HepG2 (cell line): Measurements from ENCODE around the gene ABCC9. TPM values are rescaled to one million over a fixed set of nuclear protein-coding genes. Genes with fewer than 3 reads are reported as not detected.

Source experiments
- ATAC-seq: fragments of 200-7000 bp; cut with Tn5 transposase; 3 replicates; pipeline ENCODE4 v1.9.1; 2020; ENCODE audit warnings: mild to moderate bottlenecking, moderate library complexity
- BruUV-seq: library from RNA; stranded (reverse); fragments of 400-500 nt; replicated peaks from 2 replicates; lab custom pipeline; 2021; lab: Mats Ljungman, UMichigan
- CTCF ChIA-PET: fragments of 300-600 bp; formaldehyde crosslinking; extraction: SDS; loops from one replicate; lab custom pipeline; 2021; ENCODE audit warnings: low total read pairs, inconsistent platforms, low intra/inter-chr PET ratio; lab: Yijun Ruan, JAX
- POLR2A ChIA-PET: fragments of 350-600 bp; sonication (Branson Sonifier 250); formaldehyde crosslinking; loops from one replicate; lab custom pipeline; 2020; ENCODE audit warnings: antibody characterized with exemption, inconsistent platforms; lab: Yijun Ruan, JAX
- DNase-seq: peaks from one replicate; pipeline ENCODE4 v3.0.0-alpha.2; 2015; ENCODE audit warnings: low spot score
- FAIRE-seq: peaks from 3 replicates; lab custom pipeline; 2011; peaks lifted over from hg19 to GRCh38; lab: Jason Lieb, UNC
- H2AFZ ChIP-seq: one replicate; pipeline ENCODE4 v1.6.1; 2011; ENCODE audit warnings: low read length, inconsistent platforms
- H3K27ac ChIP-seq: fragments of 300-600 bp; 3 replicates; pipeline ENCODE4 v1.8.0; 2011; ENCODE audit warnings: mixed run types, mild to moderate bottlenecking, mixed read lengths, low read length, inconsistent platforms; ENCODE audit not compliant: insufficient read depth; ENCODE audit errors: extremely low read length
- H3K27me3 ChIP-seq, 2 experiments: fragments of 200-600 bp in 1 of 2; 2 replicates in 1 of 2; 3 replicates in 1 of 2; pipeline versions ENCODE4 v1.6.0 to v1.8.0; 2011; ENCODE audit warnings: low read length in 2 of 2, mild to moderate bottlenecking in 2 of 2, moderate library complexity in 2 of 2, inconsistent platforms in 1 of 2; ENCODE audit not compliant: insufficient read depth in 2 of 2, control insufficient read depth in 1 of 2
- H3K36me3 ChIP-seq, 2 experiments: fragments of 200-600 bp in 1 of 2; replicated peaks in 1 of 2; 2 replicates in 1 of 2; 3 replicates in 1 of 2; pipeline versions ENCODE4 v1.5.1 to v1.8.0; 2011; ENCODE audit warnings: low read length in 2 of 2, inconsistent platforms in 1 of 2; ENCODE audit not compliant: insufficient read depth in 2 of 2, control insufficient read depth in 1 of 2
- H3K4me1 ChIP-seq: 2 replicates; pipeline ENCODE4 v1.5.1; 2012; ENCODE audit warnings: low read length, inconsistent platforms; ENCODE audit not compliant: insufficient read depth
- H3K4me2 ChIP-seq: 2 replicates; pipeline ENCODE4 v1.6.0; 2011; ENCODE audit warnings: low read depth, low read length, inconsistent platforms
- H3K4me3 ChIP-seq, 3 experiments: fragments of 200-600 bp in 1 of 3; sonication (generic), shearing (Covaris generic) in 1 of 3; replicated peaks in 1 of 3; 2 replicates each; pipeline ENCODE4 v1.5.1; 2011 to 2016; ENCODE audit warnings: low read length in 3 of 3, inconsistent platforms in 2 of 3, low read depth in 2 of 3, mild to moderate bottlenecking in 2 of 3, control low read depth in 1 of 3, mixed read lengths in 1 of 3; ENCODE audit not compliant: insufficient read depth in 1 of 3
- H3K79me2 ChIP-seq: one replicate; pipeline ENCODE4 v1.6.1; 2011; ENCODE audit warnings: low read length, inconsistent platforms; ENCODE audit not compliant: insufficient read depth
- H3K9ac ChIP-seq: 2 replicates; pipeline ENCODE4 v1.6.0; 2011; ENCODE audit warnings: mild to moderate bottlenecking, low read depth, low read length, inconsistent platforms; ENCODE audit not compliant: insufficient read depth
- H3K9me3 ChIP-seq: 2 replicates; pipeline ENCODE4 v1.5.1; 2012; ENCODE audit warnings: mild to moderate bottlenecking, low read length
- H4K20me1 ChIP-seq: 2 replicates; pipeline ENCODE4 v1.6.0; 2011; ENCODE audit warnings: inconsistent platforms, mild to moderate bottlenecking, low read length, moderate library complexity; ENCODE audit not compliant: insufficient read depth
- CEBPB ChIP-seq: IDR thresholded peaks from 2 replicates; pipeline ENCODE4 v1.6.1; 2011; ENCODE audit warnings: low read depth, low read length, improper control_type of control experiment, borderline replicate concordance
- CHD2 ChIP-seq: IDR thresholded peaks from 2 replicates; pipeline ENCODE4 v1.6.1; 2011; ENCODE audit warnings: low read depth, low read length, improper control_type of control experiment
- FOXP1 ChIP-seq, 2 experiments: fragments of 450-650 bp in 1 of 2; IDR thresholded peaks; 2 replicates each; pipeline ENCODE4 v1.6.1; 2017 to 2018; ENCODE audit warnings: antibody characterized with exemption in 1 of 2
- HNRNPUL1 ChIP-seq: fragments of 200-400 bp; formaldehyde crosslinking; IDR thresholded peaks from 2 replicates; pipeline ENCODE4 v1.6.1; 2017; ENCODE audit warnings: low read depth, mild to moderate bottlenecking, low read length, moderate library complexity
- PRMT3 ChIP-seq: sonication (generic); formaldehyde crosslinking; IDR thresholded peaks from 2 replicates; pipeline ENCODE4 v1.8.1; 2022; ENCODE audit warnings: low read depth, mild to moderate bottlenecking, moderate library complexity, missing genetic modification reagents, borderline replicate concordance
- SP1 ChIP-seq, 2 experiments: fragments of 450-650 bp in 1 of 2; sonication (generic) in 1 of 2; formaldehyde crosslinking in 1 of 2; IDR thresholded peaks; 2 replicates each; pipeline versions ENCODE4 v1.4.0 to v1.6.1; 2016 to 2020; ENCODE audit warnings: missing genetic modification reagents in 1 of 2
- YEATS4 ChIP-seq: sonication (generic); formaldehyde crosslinking; IDR thresholded peaks from 2 replicates; pipeline ENCODE4 v1.4.0; 2020; ENCODE audit warnings: missing genetic modification reagents, borderline replicate concordance
- ZFP62 ChIP-seq: sonication (generic); formaldehyde crosslinking; IDR thresholded peaks from 2 replicates; pipeline ENCODE4 v1.4.0; 2020; ENCODE audit warnings: missing genetic modification reagents
- ZNF431 ChIP-seq: sonication (generic); formaldehyde crosslinking; IDR thresholded peaks from 2 replicates; pipeline ENCODE4 v1.9.0; 2022; ENCODE audit warnings: missing genetic modification reagents, low read depth, mild to moderate bottlenecking, borderline replicate concordance
- ZNF572 ChIP-seq: sonication (generic); formaldehyde crosslinking; IDR thresholded peaks from 2 replicates; pipeline ENCODE4 v1.5.1; 2020; ENCODE audit warnings: mild to moderate bottlenecking, missing genetic modification reagents
- WGBS: methylation state at CpG from one replicate; pipeline ENCODE4 v1.1.6; 2017; ENCODE audit warnings: low lambda C conversion rate; 5-methylcytosine and 5-hydroxymethylcytosine counted together
- in situ Hi-C: cut with HindIII; loops from 2 replicates; pipeline ENCODE4 v1.10.0; 2017; ENCODE audit warnings: low pct_unique_long_range_greater_than_20kb; ENCODE audit not compliant: extremely low pct_ligation_motif_present
- intact Hi-C: fragments of 100-400 bp; cut with micrococcal nuclease; formaldehyde crosslinking; loops from one replicate; pipeline ENCODE4 v1.10.0; 2022; ENCODE audit not compliant: unreplicated experiment
- polyA plus RNA-seq, 8 experiments: library from polyadenylated mRNA; depleted of rRNA in 3 of 8; stranded (reverse) in 7 of 8; unstranded in 1 of 8; fragments of >200 nt; fragmentation: Illumina TruSeq in 4 of 8; extraction: Trizol in 4 of 8; gene quantifications; 2 replicates each; pipeline versions ENCODE4 v1.2.1 to v1.2.3, GENCODE V29; 2011 to 2016; ENCODE audit warnings: low read depth in 4 of 8, missing spikeins in 1 of 8, mixed read lengths in 1 of 8; ENCODE audit not compliant: insufficient read depth in 1 of 8
- total RNA-seq, 5 experiments: library from RNA; depleted of rRNA; stranded (reverse); fragments of >200 nt; fragmentation: Illumina TruSeq; extraction: Trizol; gene quantifications; 2 replicates each; pipeline ENCODE4 v1.2.3, GENCODE V29; 2016; ENCODE audit warnings: low read depth in 1 of 5
- TF ChIP-seq, protein P1 (sequence below): sonication (generic); formaldehyde crosslinking; IDR thresholded peaks from 2 replicates; pipeline ENCODE4 v1.5.0; 2020; ENCODE audit warnings: mild to moderate bottlenecking, missing genetic modification reagents
- TF ChIP-seq, protein P2 (sequence below): sonication (generic); formaldehyde crosslinking; IDR thresholded peaks from 2 replicates; pipeline ENCODE4 v1.9.0; 2021; ENCODE audit warnings: missing genetic modification reagents, borderline replicate concordance

Gene ABCC9
- total and polyA plus RNA-seq, 2 of the 13 experiments (the other 11 are each of a cell fraction or from before 2014, with no cell fraction given), result not detected

DNA sequence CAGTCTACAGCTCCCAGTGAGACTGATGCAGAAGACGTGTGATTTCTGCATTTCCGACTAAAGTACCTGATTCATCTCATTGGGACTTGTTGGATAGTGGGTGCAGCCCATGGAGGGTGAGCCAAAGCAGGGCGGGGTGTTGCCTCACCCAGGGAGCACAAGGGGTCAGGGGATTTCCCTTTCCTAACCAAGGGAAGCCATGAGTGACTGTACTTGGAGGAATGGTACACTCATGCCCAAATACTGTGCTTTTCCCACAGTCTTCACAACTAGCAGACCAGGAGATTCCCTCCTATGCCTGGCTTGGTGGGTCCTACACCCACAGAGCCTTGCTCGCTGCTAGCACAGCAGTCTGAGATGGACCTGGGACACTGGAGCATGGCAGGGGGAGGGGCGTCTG lies 21.0 kb upstream of the ABCC9 start:
- no peaks in the 10 kb centered on the region for H3K79me2 ChIP-seq
- intact Hi-C loops, result no loop called here
- CTCF ChIA-PET, result no interaction called here
- WGBS, result 6% methylated on average over 2 of the region's 5 CpGs
- ATAC-seq (no peak), FAIRE-seq (no peak), DNase-seq (no peak)
- TF ChIP-seq ZFP62 (CRISPR knock-in tag) (no peak), SP1 (IDR thresholded peaks at IDR 0.05) (no peak), SP1 (CRISPR knock-in tag; IDR thresholded peaks at IDR 0.05) (no peak), ZNF572 (CRISPR knock-in tag) (no peak), YEATS4 (CRISPR knock-in tag) (no peak), CHD2 (no peak), ZNF431 (CRISPR knock-in tag) (no peak), FOXP1 (IDR thresholded peaks at IDR 0.05) (no peak), FOXP1 (CRISPR knock-in tag; IDR thresholded peaks at IDR 0.05) (no peak), CEBPB (no peak), PRMT3 (no peak), HNRNPUL1 (no peak)
- TF ChIP-seq, protein P1, sequence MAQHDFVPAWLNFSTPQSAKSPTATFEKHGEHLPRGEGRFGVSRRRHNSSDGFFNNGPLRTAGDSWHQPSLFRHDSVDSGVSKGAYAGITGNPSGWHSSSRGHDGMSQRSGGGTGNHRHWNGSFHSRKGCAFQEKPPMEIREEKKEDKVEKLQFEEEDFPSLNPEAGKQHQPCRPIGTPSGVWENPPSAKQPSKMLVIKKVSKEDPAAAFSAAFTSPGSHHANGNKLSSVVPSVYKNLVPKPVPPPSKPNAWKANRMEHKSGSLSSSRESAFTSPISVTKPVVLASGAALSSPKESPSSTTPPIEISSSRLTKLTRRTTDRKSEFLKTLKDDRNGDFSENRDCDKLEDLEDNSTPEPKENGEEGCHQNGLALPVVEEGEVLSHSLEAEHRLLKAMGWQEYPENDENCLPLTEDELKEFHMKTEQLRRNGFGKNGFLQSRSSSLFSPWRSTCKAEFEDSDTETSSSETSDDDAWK (CRISPR knock-in tag), result no peak
- TF ChIP-seq, protein P2, sequence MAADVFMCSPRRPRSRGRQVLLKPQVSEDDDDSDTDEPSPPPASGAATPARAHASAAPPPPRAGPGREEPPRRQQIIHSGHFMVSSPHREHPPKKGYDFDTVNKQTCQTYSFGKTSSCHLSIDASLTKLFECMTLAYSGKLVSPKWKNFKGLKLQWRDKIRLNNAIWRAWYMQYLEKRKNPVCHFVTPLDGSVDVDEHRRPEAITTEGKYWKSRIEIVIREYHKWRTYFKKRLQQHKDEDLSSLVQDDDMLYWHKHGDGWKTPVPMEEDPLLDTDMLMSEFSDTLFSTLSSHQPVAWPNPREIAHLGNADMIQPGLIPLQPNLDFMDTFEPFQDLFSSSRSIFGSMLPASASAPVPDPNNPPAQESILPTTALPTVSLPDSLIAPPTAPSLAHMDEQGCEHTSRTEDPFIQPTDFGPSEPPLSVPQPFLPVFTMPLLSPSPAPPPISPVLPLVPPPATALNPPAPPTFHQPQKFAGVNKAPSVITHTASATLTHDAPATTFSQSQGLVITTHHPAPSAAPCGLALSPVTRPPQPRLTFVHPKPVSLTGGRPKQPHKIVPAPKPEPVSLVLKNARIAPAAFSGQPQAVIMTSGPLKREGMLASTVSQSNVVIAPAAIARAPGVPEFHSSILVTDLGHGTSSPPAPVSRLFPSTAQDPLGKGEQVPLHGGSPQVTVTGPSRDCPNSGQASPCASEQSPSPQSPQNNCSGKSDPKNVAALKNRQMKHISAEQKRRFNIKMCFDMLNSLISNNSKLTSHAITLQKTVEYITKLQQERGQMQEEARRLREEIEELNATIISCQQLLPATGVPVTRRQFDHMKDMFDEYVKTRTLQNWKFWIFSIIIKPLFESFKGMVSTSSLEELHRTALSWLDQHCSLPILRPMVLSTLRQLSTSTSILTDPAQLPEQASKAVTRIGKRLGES (CRISPR knock-in tag), result no peak
- H3K4me2 ChIP-seq, result no peak overlapping the region
- no peaks in the 10 kb centered on the region for H3K4me1 ChIP-seq
- no peak overlapping the region for H3K4me3 ChIP-seq
- H3K9ac ChIP-seq, result no peak overlapping the region
- no peak overlapping the region for H3K27ac ChIP-seq
- in situ Hi-C loops, result no loop called here
- H3K36me3 ChIP-seq, result no peaks in the 10 kb centered on the region
- peaks cover 16% of the 10 kb centered on the region for H3K9me3 ChIP-seq
- no peaks in the 10 kb centered on the region for H4K20me1 ChIP-seq
- H2AFZ ChIP-seq, result no peak overlapping the region
- BruUV-seq, result no TSS peak
- no peaks in the 10 kb centered on the region for H3K27me3 ChIP-seq
- POLR2A ChIA-PET, result no interaction called here
